CD4-positive, alpha-beta T cell (primary cell): ENCODE results near the gene TMEM204. TPM values are rescaled to one million over a fixed set of nuclear protein-coding genes. Genes with fewer than 3 reads are reported as not detected.

ENCODE experiments used
- ATAC-seq: fragments of 200-7000 bp; cut with Tn5 transposase; one replicate; pipeline ENCODE4 v1.10.0; 2022; ENCODE audit warnings: mild to moderate bottlenecking; ENCODE audit not compliant: poor library complexity
- CTCF ChIA-PET: fragments of 350-600 bp; sonication (Branson Sonifier 250); formaldehyde crosslinking; loops from one replicate; lab custom pipeline; 2021; ENCODE audit warnings: antibody characterized with exemption, inconsistent platforms; lab: Charles Lee
- POLR2A ChIA-PET: fragments of 350-600 bp; sonication (Branson Sonifier 250); formaldehyde crosslinking; loops from one replicate; lab custom pipeline; 2021; ENCODE audit warnings: antibody characterized with exemption, inconsistent platforms; lab: Charles Lee
- DNase-seq, 14 experiments: peaks; one replicate each; pipeline ENCODE4 v3.0.0-alpha.2; 2013 to 2020; ENCODE audit warnings: mixed read lengths in 2 of 14
- H3K27ac ChIP-seq, 2 donors: one replicate each; pipeline versions ENCODE4 v1.5.1 to v1.7.0; 2013; ENCODE audit warnings: low read length in 2 of 2, low read depth in 1 of 2, mild to moderate bottlenecking in 1 of 2
- H3K27me3 ChIP-seq, 2 experiments: 1 replicate in 1 of 2; 2 replicates in 1 of 2; pipeline versions ENCODE4 v1.6.1 to v1.7.0; 2013; ENCODE audit warnings: low read length in 2 of 2, control low read depth in 1 of 2, mild to moderate bottlenecking in 1 of 2, moderate library complexity in 1 of 2; ENCODE audit not compliant: insufficient read depth in 2 of 2, control insufficient read depth in 1 of 2
- H3K36me3 ChIP-seq: one replicate; pipeline ENCODE4 v1.6.1; 2013; ENCODE audit warnings: low read length, control low read depth; ENCODE audit not compliant: insufficient read depth
- H3K4me1 ChIP-seq: one replicate; pipeline ENCODE4 v1.6.1; 2013; ENCODE audit warnings: low read length, control low read depth; ENCODE audit not compliant: insufficient read depth
- H3K4me3 ChIP-seq: one replicate; pipeline ENCODE4 v1.5.1; 2013; ENCODE audit warnings: mild to moderate bottlenecking, low read length, moderate library complexity
- H3K9me3 ChIP-seq, 2 experiments: 1 replicate in 1 of 2; 2 replicates in 1 of 2; pipeline versions ENCODE4 v1.6.1 to v1.7.0; 2013; ENCODE audit warnings: low read length in 2 of 2, mild to moderate bottlenecking in 2 of 2, control low read depth in 1 of 2, moderate library complexity in 1 of 2; ENCODE audit not compliant: control insufficient read depth in 1 of 2, insufficient read depth in 1 of 2
- H3K27ac Mint-ChIP-seq: one replicate; pipeline ENCODE4 v1.8.0; 2020; ENCODE audit warnings: mixed read lengths
- H3K27me3 Mint-ChIP-seq: one replicate; pipeline ENCODE4 v1.8.0; 2021; ENCODE audit warnings: mixed read lengths
- H3K36me3 Mint-ChIP-seq: one replicate; pipeline ENCODE4 v1.8.0; 2021; ENCODE audit warnings: low read depth, mixed read lengths
- H3K4me1 Mint-ChIP-seq: one replicate; pipeline ENCODE4 v1.8.0; 2021; ENCODE audit warnings: low read depth, mixed read lengths
- H3K4me3 Mint-ChIP-seq: one replicate; pipeline ENCODE4 v1.8.0; 2020; ENCODE audit warnings: mild to moderate bottlenecking, mixed read lengths
- H3K9me3 Mint-ChIP-seq: one replicate; pipeline ENCODE4 v1.8.0; 2020; ENCODE audit warnings: mixed read lengths
- CTCF ChIP-seq: fragments of 200-600 bp; IDR thresholded peaks from one replicate; pipeline ENCODE4 v1.8.0; 2022; ENCODE audit warnings: antibody characterized with exemption, mild to moderate bottlenecking
- intact Hi-C, 2 experiments: fragments of 100-400 bp; cut with DNase I in 1 of 2; cut with micrococcal nuclease in 1 of 2; formaldehyde crosslinking; loops; one replicate each; pipeline versions ENCODE4 v1.15.1 to v1.9.0; 2023 to 2025; cut with DNase I, micrococcal nuclease
- total RNA-seq, 174 experiments: library from RNA in 2 of 174; stranded (reverse) in 2 of 174; gene quantifications; one replicate each; pipeline ENCODE4 v1.2.3 and lab custom pipeline; 2021 to 2026

TMEM204 gene
- total RNA-seq, 2 experiments from 2014 or later, result 20.5 to 22.1 TPM

GRCh38 chr16:1535391-1536291 lies 2.2 kb downstream of the TMEM204 start:
- Mint-ChIP-seq H3K27me3 (no peaks in the 10 kb centered on the region), H3K4me3 (peak overlapping the region; percentile 99), H3K27ac (peak overlapping the region; percentile 98), H3K9me3 (no peaks in the 10 kb centered on the region), H3K4me1 (peaks cover 61% of the 10 kb centered on the region), H3K36me3 (peaks cover 63% of the 10 kb centered on the region)
- H3K4me3 ChIP-seq, result peak overlapping the region; percentile 98
- peaks cover 74% of the 10 kb centered on the region for H3K4me1 ChIP-seq
- TF ChIP-seq CTCF, result no peak
- intact Hi-C loops, result loop anchor here (2.0 to 10.0 kb wide), 5 partner anchors 43 to 237 kb away; partner anchors contain the start of genes UQCC4 (in 2 of the 2), CLCN7 (in 1 of the 2), EME2 (in 1 of the 2) and MRPS34 (in 1 of the 2)
- CTCF ChIA-PET, result interaction anchor here (1.4 kb wide), 1 partner anchor 171 kb away, joined by 4 read pairs; the partner anchor contains the start of gene MAPK8IP3
- H3K36me3 ChIP-seq, result peaks cover 55% of the 10 kb centered on the region
- peak overlapping the region; percentile 55 to 56 for H3K27ac ChIP-seq
- no peaks in the 10 kb centered on the region for H3K27me3 ChIP-seq
- no peaks in the 10 kb centered on the region for H3K9me3 ChIP-seq
- POLR2A ChIA-PET, result interaction anchor here (0.6 to 4.5 kb wide), 10 partner anchors 8 to 226 kb away, joined by 3 to 34 read pairs (median 4); partner anchors contain the start of genes IFT140, MAPK8IP3, TELO2 and UBE2I
- DNase-seq, result peak in 8 of 14 experiments; percentile 28 to 68 (median 40)
- peak; percentile 49 for ATAC-seq

- ChIA-PET CTCF (no interaction called here), POLR2A (interaction anchor here (1.1 to 4.5 kb wide), 4 partner anchors 8 to 44 kb away, joined by 3 to 34 read pairs (median 11); partner anchors contain the start of gene TELO2)
- H3K9me3 ChIP-seq, result no peaks in the 10 kb centered on the region
- H3K4me1 ChIP-seq, result peaks cover 79% of the 10 kb centered on the region
- no peak for TF ChIP-seq CTCF
- H3K4me3 ChIP-seq, result peak overlapping the region; percentile 98
- no peaks in the 10 kb centered on the region for H3K27me3 ChIP-seq
- Mint-ChIP-seq H3K27me3 (no peaks in the 10 kb centered on the region), H3K9me3 (no peaks in the 10 kb centered on the region), H3K4me3 (peak overlapping the region; percentile 99), H3K27ac (peak overlapping the region; percentile 98), H3K4me1 (peaks cover 61% of the 10 kb centered on the region), H3K36me3 (peaks cover 72% of the 10 kb centered on the region)
- intact Hi-C loops, result loop anchor here (5.0 to 10.0 kb wide), 3 partner anchors 62 to 236 kb away; partner anchors contain the start of genes CLCN7 (in 1 of the 2), EME2 (in 1 of the 2), MRPS34 (in 1 of the 2) and NME3 (in 1 of the 2)
- H3K27ac ChIP-seq, result peak overlapping the region in 1 of 2 donors; percentile 55
- ATAC-seq (no peak), DNase-seq (no peak)
- peaks cover 64% of the 10 kb centered on the region for H3K36me3 ChIP-seq
Measured at GRCh38 chr16:1536601-1537000, 3.1 kb downstream of the TMEM204 start.

- H3K4me3 Mint-ChIP-seq, result peak overlapping the region; percentile 99
- CTCF ChIA-PET, result interaction anchor here (0.7 kb wide), 1 partner anchor 174 kb away, joined by 4 read pairs; no protein-coding TSS in a partner anchor
- peaks cover 81% of the 10 kb centered on the region for H3K4me1 ChIP-seq
- intact Hi-C loops, result loop anchor here (5.0 to 10.0 kb wide), 3 partner anchors 62 to 235 kb away; partner anchors contain the start of genes CLCN7 (in 1 of the 2), EME2 (in 1 of the 2), MRPS34 (in 1 of the 2) and NME3 (in 1 of the 2)
- peak overlapping the region; percentile 98 for H3K4me3 ChIP-seq
- no peaks in the 10 kb centered on the region for H3K27me3 Mint-ChIP-seq
- no peak for ATAC-seq
- POLR2A ChIA-PET, result interaction anchor here (0.8 to 4.5 kb wide), 6 partner anchors 10 to 573 kb away, joined by 3 to 18 read pairs (median 4); partner anchors contain the start of gene TELO2
- H3K4me1 Mint-ChIP-seq, result peaks cover 66% of the 10 kb centered on the region
- peaks cover 78% of the 10 kb centered on the region for H3K36me3 Mint-ChIP-seq
- H3K36me3 ChIP-seq, result peaks cover 70% of the 10 kb centered on the region
- no peaks in the 10 kb centered on the region for H3K9me3 ChIP-seq
- H3K27me3 ChIP-seq, result no peaks in the 10 kb centered on the region
- H3K27ac Mint-ChIP-seq, result peak overlapping the region; percentile 98
- peak in 1 of 14 experiments; percentile 64 for DNase-seq
- TF ChIP-seq CTCF, result no peak
- no peaks in the 10 kb centered on the region for H3K9me3 Mint-ChIP-seq
- H3K27ac ChIP-seq, result peak overlapping the region; percentile 12 to 55
Measured at GRCh38 chr16:1537138-1537577, 3.7 kb downstream of the TMEM204 start.
